HG02623 (cell line): Measurements from ENCODE around the gene SPATS2L.
A peak's percentile ranks its signal among the peaks of the same experiment; 100 is the strongest.

ENCODE experiments used
- ATAC-seq: cut with Tn5 transposase; IDR thresholded peaks from one replicate; pipeline ENCODE4 v1.9.1; 2021; ENCODE audit warnings: moderate library complexity; ENCODE audit not compliant: unreplicated experiment

SPATS2L gene

DNA sequence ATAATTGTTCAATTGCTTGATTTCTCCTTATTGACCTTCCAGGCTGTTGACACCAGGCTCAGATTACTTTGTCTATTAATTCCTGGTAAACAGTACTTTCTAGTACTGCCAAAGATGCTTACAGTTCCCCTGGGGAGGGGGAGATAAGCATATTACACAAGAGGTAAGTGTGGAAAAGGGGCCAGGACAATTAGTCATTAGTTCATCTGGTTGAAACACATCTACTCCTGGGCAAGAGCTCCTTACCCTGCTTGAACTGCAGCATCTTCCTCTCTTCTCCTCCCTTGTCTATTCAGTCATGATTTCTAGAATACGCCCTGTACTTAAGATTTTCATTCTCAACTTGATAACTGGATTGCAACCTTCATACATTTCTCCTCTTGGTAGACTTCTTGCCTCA is 10.4 kb upstream of the SPATS2L start:
- ATAC-seq = no peak

DNA sequence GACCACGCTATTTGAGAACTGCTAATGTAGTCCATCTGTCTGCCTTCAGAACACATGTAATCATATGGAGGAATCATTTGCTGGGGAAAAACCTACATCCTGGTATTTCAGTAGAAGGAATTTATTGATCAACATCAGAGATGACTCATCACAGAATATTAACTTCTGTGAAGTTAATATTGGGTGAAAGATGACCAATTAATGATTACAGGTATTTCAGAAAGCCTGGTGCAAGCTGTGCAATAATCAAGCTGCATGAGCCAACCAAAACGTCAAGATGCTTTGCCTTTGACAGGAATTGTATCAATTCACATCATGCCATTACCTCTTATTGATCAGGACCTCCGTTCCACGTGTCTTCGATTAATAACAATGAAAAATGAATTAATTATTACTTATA is 9.4 kb upstream of the SPATS2L start:
- no peak for ATAC-seq

DNA sequence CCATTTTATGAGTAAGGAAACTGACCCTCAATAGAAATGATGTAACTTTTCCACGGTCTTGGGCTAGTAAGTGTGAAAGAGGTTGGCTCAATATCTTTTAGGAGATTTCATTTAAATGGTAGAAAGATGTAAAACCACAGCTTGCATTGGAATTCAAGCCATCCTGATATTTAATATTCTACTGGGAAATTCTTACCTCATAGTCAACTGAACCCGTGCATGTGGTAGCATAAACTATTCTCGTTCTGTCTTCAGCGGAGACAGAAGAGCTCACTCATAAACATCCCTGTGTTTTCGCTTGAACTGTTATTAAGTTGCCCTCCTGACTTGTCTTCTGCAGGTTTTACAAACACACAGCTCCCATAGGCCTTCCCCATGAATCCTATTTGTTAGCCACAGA is 8.5 kb upstream of the SPATS2L start:
- no peak for ATAC-seq

DNA sequence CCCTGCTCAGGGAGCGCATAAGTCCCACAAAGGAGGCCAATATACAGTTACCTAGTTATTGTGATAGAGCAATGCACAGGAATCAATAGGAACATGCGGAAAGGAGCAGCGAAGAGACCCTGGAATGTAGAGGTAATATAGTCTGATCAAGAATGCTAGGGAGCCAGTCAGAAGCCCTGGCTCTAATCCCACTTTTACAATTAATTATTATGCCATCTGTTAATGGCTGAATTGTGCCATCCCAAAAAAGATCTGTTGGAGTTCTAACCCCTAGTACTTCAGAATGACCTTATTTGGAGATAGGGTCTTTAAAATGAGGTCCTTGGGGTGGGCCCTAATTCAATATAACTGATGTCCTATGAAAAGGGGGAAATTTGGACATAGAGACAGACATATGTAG is 7.7 kb upstream of the SPATS2L start:
- no peak for ATAC-seq

DNA sequence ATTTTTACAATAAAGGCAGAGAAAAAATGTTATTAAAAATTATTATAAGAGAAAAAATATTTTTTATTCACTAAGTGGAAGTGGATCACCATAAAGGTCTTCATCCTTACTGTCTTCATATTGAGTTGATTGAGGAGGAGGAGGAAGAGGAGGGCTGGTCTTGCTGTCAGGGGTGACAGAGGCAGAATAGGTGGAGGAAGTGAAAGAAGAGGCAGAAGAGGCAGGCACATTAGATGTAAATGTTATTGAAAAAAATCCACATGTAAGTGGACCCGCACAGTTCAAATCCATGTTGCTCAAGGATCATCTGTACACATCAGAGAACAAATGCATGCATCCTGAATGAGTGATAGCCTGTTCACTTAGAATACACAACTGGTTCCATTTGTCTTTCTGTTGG is 6.4 kb upstream of the SPATS2L start:
- ATAC-seq = no peak

DNA sequence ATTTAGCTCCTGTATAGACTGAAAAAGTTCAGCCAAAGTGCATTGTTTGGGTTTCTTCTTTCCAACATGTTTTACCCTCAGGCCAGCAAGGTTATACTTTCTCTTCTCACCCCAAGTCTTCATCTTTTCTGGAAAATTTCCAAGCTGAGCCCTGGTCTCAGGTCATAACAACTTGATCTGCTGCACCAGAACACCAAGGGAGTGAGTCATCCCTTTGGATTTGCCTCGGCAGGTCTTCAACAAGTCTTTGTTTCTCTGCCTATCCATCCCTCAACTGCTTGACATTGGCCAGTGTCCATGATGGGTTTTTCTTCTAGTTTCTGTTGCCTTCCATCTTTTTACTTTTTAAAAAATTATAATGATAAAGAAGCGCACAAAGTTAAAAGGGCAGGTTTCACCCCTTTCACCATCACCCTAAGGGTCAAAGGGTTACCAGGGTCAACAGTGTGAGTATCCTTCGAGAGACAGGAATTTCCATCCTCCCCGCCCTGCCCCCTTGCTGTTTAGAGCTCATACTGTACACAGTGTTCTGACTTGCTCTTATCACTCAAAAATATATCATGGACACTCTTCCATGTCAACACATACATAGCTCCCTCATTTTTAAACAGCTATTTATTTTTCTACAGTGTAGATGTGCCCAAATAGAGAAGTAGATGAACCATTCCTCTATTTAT is 5.7 kb upstream of the SPATS2L start:
- ATAC-seq = no peak

DNA sequence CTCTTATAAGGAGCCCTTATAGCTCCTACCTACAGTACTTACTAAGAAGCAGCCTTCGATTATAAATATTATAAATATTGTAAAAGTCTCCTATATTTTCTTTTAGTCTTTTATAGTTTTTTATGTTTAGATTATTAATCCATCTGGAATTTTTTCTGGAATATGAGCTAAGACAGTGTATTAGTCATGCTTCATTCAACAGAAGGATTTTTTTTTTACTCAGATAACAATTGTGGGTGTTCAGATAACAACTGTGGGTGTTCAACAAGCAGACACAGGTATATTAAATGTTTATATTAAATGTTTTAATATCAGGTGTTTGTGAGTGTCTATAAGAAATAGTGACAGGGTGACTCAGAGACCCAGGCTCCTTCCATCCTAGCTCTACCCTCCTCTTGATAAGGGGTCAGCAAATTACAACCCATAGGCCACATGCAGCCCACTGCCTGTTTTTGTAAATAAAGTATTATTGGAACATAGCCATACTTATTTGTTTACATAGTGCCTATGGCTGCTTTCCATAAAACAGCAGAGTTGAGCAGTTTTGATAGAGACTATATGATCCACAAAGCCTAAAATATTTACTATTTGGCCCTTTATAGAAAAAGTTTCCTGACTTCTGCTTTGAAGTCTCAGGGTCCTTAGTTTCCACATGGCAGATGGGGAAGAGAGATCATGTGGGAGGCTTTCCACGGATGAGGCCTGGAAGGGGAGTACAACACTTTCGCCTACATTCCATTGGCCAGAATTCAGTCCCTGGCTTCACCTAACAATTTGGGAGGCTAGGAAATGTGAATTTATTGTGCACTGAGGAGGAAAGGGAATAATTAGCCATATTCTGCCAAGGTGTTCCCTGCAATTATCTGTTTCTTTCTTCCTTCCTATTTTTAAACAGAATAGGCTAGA is 4.3 kb upstream of the SPATS2L start:
- no peak for ATAC-seq

DNA sequence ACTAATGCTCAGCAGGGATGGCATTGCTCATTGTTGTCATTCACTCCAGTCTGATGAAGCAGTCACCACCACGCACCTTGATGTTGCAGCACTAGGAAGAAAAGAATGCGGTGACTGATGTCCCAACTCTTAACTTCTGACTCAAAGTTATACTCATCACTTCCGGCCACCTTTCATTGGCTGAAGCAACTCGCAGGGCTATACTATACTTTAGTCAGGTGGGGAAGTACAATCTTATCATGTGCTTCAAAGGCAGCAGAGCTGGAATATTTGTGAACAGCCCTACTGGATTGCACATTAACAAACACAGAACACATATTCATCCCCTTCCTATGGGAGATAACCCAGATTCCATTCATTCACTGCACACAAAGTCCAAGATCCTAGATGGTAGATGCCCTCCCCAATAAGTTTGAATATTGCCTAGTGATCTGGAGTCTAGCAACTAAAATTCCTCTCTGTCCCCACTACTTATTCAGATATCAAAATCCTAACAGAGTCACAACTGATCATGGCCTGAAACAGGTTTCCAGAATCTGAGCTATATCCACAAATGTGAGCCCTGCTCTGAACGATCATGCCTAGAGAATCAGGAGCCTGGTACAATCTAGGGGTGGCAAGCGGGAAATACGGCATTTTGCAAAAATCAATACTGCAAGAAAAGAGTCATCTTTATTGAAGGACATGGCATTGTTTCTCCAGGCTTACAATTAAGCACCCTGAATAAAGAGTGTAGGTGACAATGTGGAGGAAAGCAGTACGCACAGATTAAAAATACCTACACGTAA is 3.4 kb upstream of the SPATS2L start:
- ATAC-seq = no peak

DNA sequence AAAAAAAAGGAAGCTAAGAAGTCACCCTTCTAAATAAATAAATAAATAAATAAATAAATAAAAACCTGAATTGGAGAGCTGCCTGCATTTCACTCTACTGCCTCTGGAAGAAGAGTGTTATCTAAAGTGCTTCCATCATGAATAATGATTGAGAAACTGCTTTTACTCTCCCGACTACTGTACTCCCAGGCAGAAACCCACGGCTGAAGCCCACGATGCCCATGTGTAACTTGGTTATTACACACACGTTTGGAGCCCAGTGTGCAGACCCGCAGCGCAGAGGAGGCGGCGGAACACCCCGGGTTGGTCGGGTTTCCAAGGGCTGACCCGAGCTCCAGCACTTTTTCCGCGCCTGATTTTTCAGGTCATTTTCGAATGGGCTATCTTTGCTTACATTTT is 697 bp upstream of the SPATS2L start:
- no peak for ATAC-seq

DNA sequence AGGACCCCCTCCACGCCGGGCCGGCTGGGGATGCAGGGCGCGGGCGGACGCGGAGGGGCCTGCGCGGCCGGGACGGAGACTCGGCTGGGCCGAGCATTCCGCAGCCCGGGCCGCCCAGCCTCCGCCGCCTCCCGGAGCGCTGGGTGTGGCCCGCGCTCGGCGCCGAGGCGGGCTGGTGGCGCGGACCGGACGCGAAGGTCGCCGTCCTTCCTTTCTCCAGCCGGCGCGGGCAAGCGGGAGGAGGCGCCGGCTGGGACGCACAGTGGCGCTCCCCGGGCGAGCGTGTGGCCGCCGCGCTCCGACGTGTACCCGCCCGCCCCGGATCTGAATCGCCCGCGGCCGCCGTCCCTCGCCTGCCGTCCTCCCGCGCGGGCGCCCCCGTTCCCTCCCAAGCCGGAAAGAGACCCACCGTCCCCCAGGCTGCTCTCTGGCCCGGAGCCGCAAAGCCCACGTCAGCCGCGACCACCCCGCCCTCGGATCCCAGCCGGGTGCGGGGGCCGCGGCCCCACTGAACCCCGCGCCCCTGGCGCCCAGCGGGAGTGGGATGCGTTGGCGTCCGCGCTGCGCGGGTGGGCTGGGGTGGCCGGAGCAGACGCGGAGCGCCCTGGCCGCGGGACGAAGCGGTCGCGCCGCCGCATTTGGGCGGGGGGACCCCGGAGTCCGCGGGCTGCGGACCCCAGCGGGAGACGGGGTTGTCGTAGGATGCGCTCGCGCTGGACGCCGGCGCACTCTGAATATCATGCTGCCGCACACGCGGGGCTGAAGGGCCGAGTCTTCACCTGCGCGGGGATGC is 634 bp downstream of the SPATS2L start:
- ATAC-seq = peak; percentile 62

DNA sequence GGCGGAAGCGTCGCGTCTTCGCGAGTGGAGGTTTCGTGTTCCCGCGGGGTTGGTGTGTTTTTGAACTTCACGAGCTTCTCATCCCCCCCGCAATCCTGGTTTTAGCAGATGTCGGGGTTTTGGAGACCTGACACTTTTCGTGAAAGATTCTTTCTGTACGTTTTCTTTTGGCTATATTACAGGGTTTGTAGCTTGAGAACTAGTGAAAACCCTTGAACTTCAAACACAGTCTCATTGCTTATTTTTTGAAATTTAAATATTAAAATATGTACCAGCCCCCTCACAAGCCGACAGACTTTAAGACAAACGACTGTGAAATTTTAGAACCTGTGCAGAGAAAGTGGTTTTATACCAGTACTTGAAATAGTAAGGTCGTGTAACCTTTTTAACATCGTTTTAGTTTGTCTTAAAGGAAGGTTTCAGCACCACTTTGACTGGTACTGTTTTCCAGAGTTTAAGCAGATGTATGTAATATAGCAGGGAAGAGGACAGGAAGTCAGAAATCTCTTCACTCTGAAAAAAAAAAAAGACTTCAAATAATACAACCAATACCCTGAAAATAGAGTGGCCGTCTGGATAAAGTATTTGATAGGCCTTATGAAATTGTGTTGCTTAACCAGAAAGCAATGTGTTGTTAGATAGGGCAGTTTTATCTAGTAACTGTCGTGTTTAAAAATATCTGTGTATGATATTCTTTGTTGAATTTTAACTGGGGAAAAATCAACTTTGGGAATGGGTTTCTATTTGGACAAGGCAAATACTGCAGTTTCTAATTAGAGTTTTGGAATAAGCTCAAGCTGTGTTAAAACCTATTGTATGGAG is 1.4 kb downstream of the SPATS2L start:
- no peak for ATAC-seq

DNA sequence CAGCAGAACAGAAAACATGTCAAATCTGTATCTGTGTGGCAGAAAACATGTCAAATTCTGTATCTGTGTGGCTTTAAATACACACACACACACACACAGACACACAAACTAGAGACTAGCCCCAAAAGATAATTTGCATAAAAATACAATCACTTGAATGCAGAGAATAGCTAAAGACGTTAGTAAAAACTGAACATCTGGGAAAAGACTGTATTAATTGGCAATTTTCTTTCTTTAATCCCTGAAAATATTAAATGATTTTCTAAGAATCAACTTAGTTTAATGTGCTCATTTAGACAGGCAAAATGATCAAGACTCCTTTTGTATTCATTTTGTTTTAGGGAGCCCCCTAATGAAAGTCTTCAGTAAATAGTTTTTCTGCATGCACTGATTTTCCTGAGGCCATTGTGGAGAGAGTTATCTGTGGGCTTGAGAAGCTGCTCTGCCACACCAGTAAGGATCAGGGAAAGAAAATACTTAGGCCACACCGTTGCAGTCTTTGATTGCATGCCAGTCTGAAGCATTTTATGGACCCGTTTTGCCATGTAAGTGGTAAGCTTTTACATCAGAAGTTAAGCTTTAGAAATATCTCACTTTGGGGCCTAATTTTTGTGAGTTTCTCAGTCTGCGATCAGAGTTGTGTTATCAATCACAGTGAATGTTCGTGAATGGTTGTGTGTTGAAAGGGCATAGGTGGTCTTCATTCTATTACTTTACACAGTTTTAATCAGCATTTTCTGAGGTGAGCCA is 2.2 kb downstream of the SPATS2L start:
- no peak for ATAC-seq

DNA sequence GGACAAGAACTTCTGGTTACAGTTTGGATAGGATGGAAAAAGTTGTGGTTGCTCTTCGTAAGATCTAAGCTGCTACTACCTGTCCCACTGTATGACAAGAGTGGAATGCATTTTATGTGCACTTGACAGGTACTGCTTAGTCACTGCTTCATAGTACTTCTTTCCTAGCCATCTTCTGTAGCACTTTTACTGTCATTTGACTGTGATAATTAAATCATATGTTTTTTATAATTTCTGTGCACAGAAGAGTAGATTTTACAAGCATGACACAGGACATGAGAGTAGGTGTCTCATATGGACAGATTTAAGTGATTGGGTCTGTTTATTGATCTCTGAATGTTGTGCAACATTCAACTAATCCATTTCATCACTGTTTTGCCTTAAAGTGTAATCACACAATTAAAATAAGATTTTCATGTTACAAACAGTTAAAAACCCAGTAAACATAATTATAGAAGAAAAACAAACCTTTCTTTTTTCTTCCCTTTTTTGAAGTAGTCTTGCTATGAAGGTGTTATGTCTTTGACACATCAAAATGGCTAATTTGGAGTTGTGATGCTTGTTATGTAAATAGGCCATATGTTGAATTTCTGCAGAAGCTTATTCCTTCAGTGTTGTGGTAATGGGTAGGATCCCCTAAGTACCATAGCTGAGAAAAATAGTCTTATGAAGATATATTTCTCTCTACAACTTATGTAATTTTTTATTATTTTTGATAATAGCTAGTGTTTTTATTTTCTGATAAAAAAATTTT is 3.0 kb downstream of the SPATS2L start:
- no peak for ATAC-seq

DNA sequence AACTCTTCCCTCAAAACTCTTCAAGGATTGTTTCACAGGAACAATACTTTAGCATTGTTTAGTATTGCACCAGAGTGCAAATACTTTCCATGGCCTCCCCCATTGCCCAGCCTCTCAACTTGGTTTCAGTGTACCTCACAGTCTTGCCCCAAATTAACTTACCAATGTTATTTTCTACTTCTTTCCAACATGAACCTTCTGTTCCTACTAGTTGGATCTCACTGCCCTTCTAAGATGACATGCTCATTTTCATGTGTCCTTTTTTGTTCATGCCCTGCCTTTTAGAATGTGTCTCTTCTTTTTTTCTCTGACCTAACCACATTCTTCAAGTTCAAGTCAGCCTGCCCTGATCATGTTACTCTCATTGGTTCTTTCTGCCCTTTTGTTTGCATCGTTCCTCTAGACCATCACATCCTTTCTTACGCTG is 4.1 kb downstream of the SPATS2L start:
- no peak for ATAC-seq

DNA sequence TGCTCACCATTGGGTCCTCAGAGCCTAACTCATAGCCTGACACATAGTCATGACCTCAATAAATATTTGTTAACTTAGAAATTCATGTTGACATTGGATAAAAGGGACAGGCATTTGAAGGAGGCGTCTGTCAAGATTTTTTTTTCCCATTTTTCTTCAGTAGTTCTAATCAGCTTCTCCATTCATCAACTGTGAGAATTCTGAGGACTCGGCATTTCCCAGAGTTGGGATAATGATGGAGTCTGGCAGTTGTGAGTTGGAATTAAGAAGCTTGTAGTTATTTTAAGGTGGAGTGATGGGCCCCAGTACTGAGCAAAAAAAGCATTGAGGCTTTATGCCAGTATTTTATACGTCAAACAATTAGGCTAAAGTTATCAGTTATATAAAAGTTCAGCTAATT is 4.6 kb downstream of the SPATS2L start:
- no peak for ATAC-seq

DNA sequence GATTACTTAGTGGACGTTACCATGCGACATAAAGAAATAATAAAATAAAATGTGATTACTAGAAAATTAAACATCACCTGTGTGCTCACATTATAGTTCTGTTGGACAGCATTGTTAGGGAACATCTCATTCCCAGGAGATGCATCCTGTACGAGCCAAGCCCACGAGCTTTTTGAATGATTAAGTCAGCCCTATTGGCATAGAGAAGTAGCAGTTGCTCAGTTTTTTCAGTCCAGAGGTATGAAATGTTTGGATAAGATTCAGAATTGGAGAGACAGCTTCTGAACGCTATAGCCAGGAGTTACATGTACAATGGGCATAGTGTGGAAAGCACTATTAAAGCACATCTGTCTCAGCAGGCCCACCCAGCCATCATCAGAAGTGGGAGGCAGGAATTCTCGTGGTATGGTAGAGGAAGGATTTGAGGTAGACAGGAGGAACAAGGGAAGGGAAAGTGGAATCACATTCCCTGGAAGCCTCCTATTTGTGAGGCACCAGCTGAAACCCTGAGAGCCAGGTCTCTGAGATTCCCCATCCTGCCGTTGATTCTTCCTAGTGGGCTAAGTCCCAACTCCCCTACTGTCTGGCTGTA is 8.6 kb downstream of the SPATS2L start:
- no peak for ATAC-seq

DNA sequence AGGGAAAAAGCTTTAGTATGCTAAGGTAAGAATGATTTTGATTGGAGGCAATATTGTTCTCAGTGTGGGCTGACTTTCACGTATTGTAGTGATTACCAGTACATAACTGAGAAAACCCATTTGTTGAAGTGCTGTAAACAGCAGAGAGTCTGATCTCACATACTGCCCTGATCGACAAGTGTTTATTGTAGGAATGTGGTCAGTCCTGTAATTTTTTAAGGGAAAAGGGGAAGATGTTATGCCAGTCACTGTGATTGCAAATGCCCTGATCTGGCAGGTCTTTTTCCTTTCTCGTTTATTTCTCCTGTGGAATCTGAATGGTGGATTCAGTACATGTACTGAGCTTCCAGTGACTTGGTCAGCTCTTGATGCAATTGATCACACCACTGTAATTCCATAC is 11.5 kb downstream of the SPATS2L start:
- ATAC-seq = no peak

DNA sequence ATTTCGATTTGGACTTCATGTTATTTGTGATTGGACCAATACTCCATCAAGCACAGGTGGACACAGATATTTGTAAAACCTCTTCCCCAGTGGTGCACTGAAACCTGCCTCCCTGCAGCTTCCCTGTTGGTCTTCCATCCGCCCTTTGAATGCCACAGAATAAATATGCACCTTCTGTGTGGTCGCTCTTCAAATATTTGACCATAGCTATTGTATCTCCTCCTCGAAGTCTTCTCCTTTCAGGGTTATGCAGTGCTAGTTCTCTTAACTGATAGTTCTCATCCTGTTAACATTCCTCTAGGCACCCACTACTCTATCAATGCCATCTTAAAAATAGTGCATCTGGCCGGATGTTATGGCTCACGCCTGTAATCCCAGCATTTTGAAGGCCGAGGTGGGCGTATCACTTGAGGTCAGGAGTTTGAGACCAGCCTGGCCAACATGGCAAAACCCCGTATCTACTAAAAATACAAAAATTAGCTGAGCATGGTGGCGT is 12.5 kb downstream of the SPATS2L start:
- ATAC-seq = no peak
